Caco-2 (cell line): ENCODE data around the gene CNDP1. TPM values are rescaled to one million over a fixed set of nuclear protein-coding genes. Genes with fewer than 3 reads are reported as not detected.

Experiments
- BruUV-seq: library from RNA; stranded (reverse); fragments of 400-500 nt; replicated peaks from 2 replicates; lab custom pipeline; 2021; lab: Mats Ljungman, UMichigan
- CTCF ChIA-PET: fragments of 300-600 bp; sonication (Branson Sonifier 250); formaldehyde crosslinking; loops from one replicate; lab custom pipeline; 2022; ENCODE audit warnings: antibody characterized with exemption; lab: Charles Lee
- POLR2A ChIA-PET: fragments of 300-600 bp; sonication (Branson Sonifier 250); formaldehyde crosslinking; loops from one replicate; lab custom pipeline; 2022; ENCODE audit warnings: antibody characterized with exemption; lab: Charles Lee
- DNase-seq, 2 experiments: peaks; one replicate each; pipeline versions ENCODE4 v3.0.0 to v3.0.0-alpha.2; 2020 to 2022
- H3K27me3 ChIP-seq: replicated peaks from 2 replicates; pipeline ENCODE4 v1.6.0; 2011; ENCODE audit warnings: low read length; ENCODE audit not compliant: control insufficient read depth, insufficient read depth
- H3K36me3 ChIP-seq: 2 replicates; pipeline ENCODE4 v1.5.1; 2011; ENCODE audit warnings: low read length; ENCODE audit not compliant: control insufficient read depth, insufficient read depth
- H3K4me1 ChIP-seq: fragments of 250-450 bp; sonication (Bioruptor Pico); 2 replicates; pipeline ENCODE4 v1.5.1; 2020; ENCODE audit warnings: mild to moderate bottlenecking
- H3K4me3 ChIP-seq: 2 replicates; pipeline ENCODE4 v1.5.1; 2011; ENCODE audit warnings: low read depth, mild to moderate bottlenecking, control low read depth, low read length
- H3K9me3 ChIP-seq: fragments of 250-450 bp; sonication (Bioruptor Pico); 2 replicates; pipeline ENCODE4 v1.5.1; 2020; ENCODE audit warnings: mild to moderate bottlenecking, moderate library complexity
- H3K27ac Mint-ChIP-seq: one replicate; pipeline ENCODE4 v1.8.0; 2022; ENCODE audit warnings: mixed read lengths; ENCODE audit not compliant: unreplicated experiment
- H3K27me3 Mint-ChIP-seq: one replicate; pipeline ENCODE4 v1.8.0; 2022; ENCODE audit warnings: mixed read lengths; ENCODE audit not compliant: insufficient read depth, unreplicated experiment
- H3K36me3 Mint-ChIP-seq: one replicate; pipeline ENCODE4 v1.8.0; 2022; ENCODE audit warnings: mild to moderate bottlenecking, mixed read lengths; ENCODE audit not compliant: insufficient read depth, unreplicated experiment
- H3K4me1 Mint-ChIP-seq: one replicate; pipeline ENCODE4 v1.8.0; 2022; ENCODE audit warnings: low read depth, mixed read lengths; ENCODE audit not compliant: unreplicated experiment
- H3K4me3 Mint-ChIP-seq: one replicate; pipeline ENCODE4 v1.8.0; 2022; ENCODE audit warnings: mild to moderate bottlenecking, moderate library complexity, mixed read lengths; ENCODE audit not compliant: unreplicated experiment
- H3K9me3 Mint-ChIP-seq: one replicate; pipeline ENCODE4 v1.8.0; 2022; ENCODE audit warnings: mixed read lengths; ENCODE audit not compliant: unreplicated experiment
- CTCF ChIP-seq, 2 experiments: fragments of 200-600 bp in 1 of 2; IDR thresholded peaks; 1 replicate in 1 of 2; 2 replicates in 1 of 2; pipeline versions ENCODE4 v1.5.1 to v1.8.0; 2011 to 2022; ENCODE audit warnings: antibody characterized with exemption in 1 of 2, control low read depth in 1 of 2, inconsistent platforms in 1 of 2, low read depth in 1 of 2, low read length in 1 of 2, mild to moderate bottlenecking in 1 of 2, moderate library complexity in 1 of 2; ENCODE audit not compliant: insufficient read depth in 1 of 2, severe bottlenecking in 1 of 2, unreplicated experiment in 1 of 2
- intact Hi-C: fragments of 100-400 bp; cut with micrococcal nuclease; formaldehyde crosslinking; loops from one replicate; pipeline ENCODE4 v1.10.0; 2022; ENCODE audit not compliant: unreplicated experiment
- total RNA-seq: library from RNA; stranded (reverse); gene quantifications from 2 replicates; pipeline ENCODE4 v1.2.3, GENCODE V29; 2022

CNDP1 gene
- total RNA-seq, 1 experiment from 2014 or later, result 0.48 TPM

- H3K27me3 ChIP-seq, result no peaks in the 10 kb centered on the region
- intact Hi-C loops, result no loop called here
- H3K36me3 Mint-ChIP-seq, result peaks cover 36% of the 10 kb centered on the region
- H3K36me3 ChIP-seq, result no peaks in the 10 kb centered on the region; the same call in 1 of the 2 replicates
- BruUV-seq, result no TSS peak
- no peaks in the 10 kb centered on the region for H3K9me3 ChIP-seq
- H3K4me1 Mint-ChIP-seq, result peaks cover 9% of the 10 kb centered on the region
- no peak for DNase-seq
- no peak overlapping the region for H3K27ac Mint-ChIP-seq
- H3K4me3 Mint-ChIP-seq, result no peak overlapping the region
- H3K4me1 ChIP-seq, result peaks cover 17% of the 10 kb centered on the region
- ChIA-PET CTCF (no interaction called here), POLR2A (no interaction called here)
- TF ChIP-seq CTCF (IDR thresholded peaks at IDR 0.05; ENCODE audit: insufficient read depth in 1 of 2, low read depth in 1 of 2, low read length in 1 of 2, severe bottlenecking in 1 of 2, unreplicated experiment in 1 of 2), result no peak
- H3K27me3 Mint-ChIP-seq, result no peaks in the 10 kb centered on the region
- no peaks in the 10 kb centered on the region for H3K9me3 Mint-ChIP-seq
- no peak overlapping the region for H3K4me3 ChIP-seq
Observed at GRCh38 chr18:74506448-74507084, 27.7 kb upstream of the CNDP1 start.

GRCh38 chr18:74507097-74507881, 27.0 kb upstream of the CNDP1 start:
- no peak overlapping the region for H3K27ac Mint-ChIP-seq
- no peaks in the 10 kb centered on the region for H3K9me3 ChIP-seq
- H3K36me3 ChIP-seq, result peaks cover 1% of the 10 kb centered on the region
- no peaks in the 10 kb centered on the region for H3K9me3 Mint-ChIP-seq
- TF ChIP-seq CTCF (IDR thresholded peaks at IDR 0.05; ENCODE audit: insufficient read depth in 1 of 2, low read depth in 1 of 2, low read length in 1 of 2, severe bottlenecking in 1 of 2, unreplicated experiment in 1 of 2), result no peak
- H3K4me1 Mint-ChIP-seq, result peaks cover 9% of the 10 kb centered on the region
- H3K4me3 Mint-ChIP-seq, result no peak overlapping the region
- H3K4me1 ChIP-seq, result peaks cover 17% of the 10 kb centered on the region
- no peaks in the 10 kb centered on the region for H3K27me3 Mint-ChIP-seq
- no peak for DNase-seq
- H3K36me3 Mint-ChIP-seq, result peaks cover 35% of the 10 kb centered on the region
- no TSS peak for BruUV-seq
- intact Hi-C loops, result no loop called here
- POLR2A ChIA-PET, result no interaction called here
- CTCF ChIA-PET, result no interaction called here
- H3K4me3 ChIP-seq, result no peak overlapping the region
- H3K27me3 ChIP-seq, result no peaks in the 10 kb centered on the region

GRCh38 chr18:74507927-74508326, 26.4 kb upstream of the CNDP1 start:
- intact Hi-C loops, result no loop called here
- Mint-ChIP-seq H3K36me3 (peaks cover 35% of the 10 kb centered on the region), H3K27me3 (no peaks in the 10 kb centered on the region), H3K4me3 (no peak overlapping the region), H3K9me3 (no peaks in the 10 kb centered on the region), H3K27ac (no peak overlapping the region), H3K4me1 (peaks cover 9% of the 10 kb centered on the region)
- DNase-seq, result no peak
- TF ChIP-seq CTCF (IDR thresholded peaks at IDR 0.05; ENCODE audit: insufficient read depth in 1 of 2, low read depth in 1 of 2, low read length in 1 of 2, severe bottlenecking in 1 of 2, unreplicated experiment in 1 of 2), result no peak
- POLR2A ChIA-PET, result no interaction called here
- no TSS peak for BruUV-seq
- H3K9me3 ChIP-seq, result no peaks in the 10 kb centered on the region
- CTCF ChIA-PET, result no interaction called here
- H3K36me3 ChIP-seq, result peaks cover 1% of the 10 kb centered on the region
- no peaks in the 10 kb centered on the region for H3K27me3 ChIP-seq
- peaks cover 17% of the 10 kb centered on the region for H3K4me1 ChIP-seq
- H3K4me3 ChIP-seq, result no peak overlapping the region
